Stimulated activated CD4-positive, alpha-beta T cell treated with anti-CD3 and anti-CD28 coated beads, TNF-alpha, amount 100 ng/mL, for 4 hours (primary cell): ENCODE data around the gene RAB41.
A peak's percentile ranks its signal among the peaks of the same experiment; 100 is the strongest.
"Not testable (repeated sequence)": the region's sequence is repeated elsewhere in the genome, so short reads cannot be mapped to it uniquely, and the experiment has no call there.

Source experiments
- DNase-seq, 3 experiments: peaks; one replicate each; pipeline ENCODE4 v3.0.0-alpha.2; 2020; ENCODE audit warnings: low read depth in 3 of 3

RAB41 gene

GRCh38 chrX:70289793-70290770 lies 8.1 kb downstream of the RAB41 start, which contains the start of the genes KIF4A and PDZD11:
KIF4A (plus strand) TSS chrX:70290104; CDS start chrX:70290459, 355 bp downstream.
PDZD11 (minus strand) TSS chrX:70289927; CDS start chrX:70289341, 586 bp downstream.
- peak; percentile 31 to 49 (median 48) for DNase-seq

- no peak for DNase-seq
Measured at GRCh38 chrX:70292788-70293187, 10.8 kb downstream of the RAB41 start.

- DNase-seq: no peak
Measured at GRCh38 chrX:70293621-70294020, 11.6 kb downstream of the RAB41 start.

GRCh38 chrX:70301716-70302115 lies 19.7 kb downstream of the RAB41 start:
- DNase-seq: no peak

- DNase-seq: no peak
Measured at GRCh38 chrX:70313503-70313902, 31.5 kb downstream of the RAB41 start.

- DNase-seq: no peak
Measured at GRCh38 chrX:70322784-70323183, 40.8 kb downstream of the RAB41 start.

GRCh38 chrX:70323628-70324027 lies 41.7 kb downstream of the RAB41 start:
- not testable (repeated sequence) for DNase-seq

- DNase-seq: no peak
Measured at GRCh38 chrX:70324326-70324725, 42.4 kb downstream of the RAB41 start.

GRCh38 chrX:70331161-70331560 lies 49.2 kb downstream of the RAB41 start:
- no peak for DNase-seq

- DNase-seq: no peak
Measured at GRCh38 chrX:70332600-70332999, 50.6 kb downstream of the RAB41 start.
